OCI-LY1 (cell line): Measurements from ENCODE around the gene AFF4.

Experiments used
- H2AFZ ChIP-seq: fragments of 200-600 bp; sonication (generic), shearing (Covaris generic); 2 replicates; pipeline ENCODE4 v1.6.0; 2014; ENCODE audit warnings: antibody characterized with exemption, mild to moderate bottlenecking, low read length
- H3F3A ChIP-seq: fragments of 200-600 bp; sonication (generic), shearing (Covaris generic); 2 replicates; pipeline ENCODE4 v1.6.0; 2014; ENCODE audit warnings: mild to moderate bottlenecking, antibody characterized with exemption, low read length, moderate library complexity; ENCODE audit not compliant: insufficient read depth
- H3K27ac ChIP-seq: fragments of 200-600 bp; sonication (generic); 2 replicates; pipeline ENCODE4 v1.5.1; 2014; ENCODE audit warnings: low read length, mixed run types, mild to moderate bottlenecking, low read depth; ENCODE audit not compliant: poor library complexity, severe bottlenecking
- H3K27me3 ChIP-seq: fragments of 200-600 bp; sonication (generic); 2 replicates; pipeline ENCODE4 v1.6.0; 2014; ENCODE audit warnings: antibody characterized with exemption, mild to moderate bottlenecking, low read length, moderate library complexity; ENCODE audit not compliant: insufficient read depth
- H3K36me3 ChIP-seq: fragments of 200-600 bp; sonication (generic); 2 replicates; pipeline ENCODE4 v1.6.1; 2014; ENCODE audit warnings: mild to moderate bottlenecking, antibody characterized with exemption, low read length, moderate library complexity, mixed read lengths; ENCODE audit not compliant: insufficient read depth
- H3K4me1 ChIP-seq: fragments of 200-600 bp; sonication (generic); 2 replicates; pipeline ENCODE4 v1.5.1; 2014; ENCODE audit warnings: mild to moderate bottlenecking, low read length, moderate library complexity; ENCODE audit not compliant: insufficient read depth, severe bottlenecking
- H3K4me2 ChIP-seq: fragments of 200-600 bp; sonication (generic), shearing (Covaris generic); 2 replicates; pipeline ENCODE4 v1.6.1; 2014; ENCODE audit warnings: low read length
- H3K4me3 ChIP-seq: fragments of 200-600 bp; sonication (generic); 2 replicates; pipeline ENCODE4 v1.5.1; 2014; ENCODE audit warnings: low read length, low read depth, mild to moderate bottlenecking, mixed read lengths; ENCODE audit not compliant: poor library complexity, severe bottlenecking
- H3K79me2 ChIP-seq: fragments of 200-600 bp; shearing (Covaris generic); 2 replicates; pipeline ENCODE4 v1.6.1; 2016; ENCODE audit warnings: mixed run types, low read length, mixed read lengths; ENCODE audit not compliant: insufficient read depth
- H3K9ac ChIP-seq: fragments of 200-600 bp; sonication (generic), shearing (Covaris generic); 2 replicates; pipeline ENCODE4 v1.6.1; 2014; ENCODE audit warnings: mild to moderate bottlenecking, low read length, mixed read lengths
- H3K9me2 ChIP-seq: fragments of 200-600 bp; sonication (generic), shearing (Covaris generic); 2 replicates; pipeline ENCODE4 v1.6.1; 2014; ENCODE audit warnings: low read depth, mild to moderate bottlenecking, low read length, mixed read lengths
- H3K9me3 ChIP-seq: fragments of 200-600 bp; shearing (Covaris generic); 2 replicates; pipeline ENCODE4 v1.6.1; 2014; ENCODE audit warnings: low read length, mixed read lengths
- H4K20me1 ChIP-seq: fragments of 200-600 bp; sonication (generic), shearing (Covaris generic); 2 replicates; pipeline ENCODE4 v1.6.0; 2016; ENCODE audit warnings: mild to moderate bottlenecking, low read length; ENCODE audit not compliant: insufficient read depth
- EZH2 ChIP-seq: fragments of 200-600 bp; sonication (generic), shearing (Covaris generic); IDR thresholded peaks from 2 replicates; pipeline ENCODE4 v1.8.0; 2017; ENCODE audit warnings: borderline replicate concordance, mixed run types, mild to moderate bottlenecking, antibody characterized with exemption, low read length, moderate library complexity, mixed read lengths
- TF ChIP-seq, protein P1 (sequence below): fragments of 200-600 bp; sonication (generic), shearing (Covaris generic); IDR thresholded peaks from 2 replicates; pipeline ENCODE4 v1.5.1; 2017; ENCODE audit warnings: mild to moderate bottlenecking, antibody characterized with exemption, low read length, moderate library complexity, mixed read lengths

AFF4 gene

GRCh38 chr5:132848270-132848669 is 115.2 kb downstream of the AFF4 start:
- TF ChIP-seq EZH2, result no peak
- TF ChIP-seq, protein P1, sequence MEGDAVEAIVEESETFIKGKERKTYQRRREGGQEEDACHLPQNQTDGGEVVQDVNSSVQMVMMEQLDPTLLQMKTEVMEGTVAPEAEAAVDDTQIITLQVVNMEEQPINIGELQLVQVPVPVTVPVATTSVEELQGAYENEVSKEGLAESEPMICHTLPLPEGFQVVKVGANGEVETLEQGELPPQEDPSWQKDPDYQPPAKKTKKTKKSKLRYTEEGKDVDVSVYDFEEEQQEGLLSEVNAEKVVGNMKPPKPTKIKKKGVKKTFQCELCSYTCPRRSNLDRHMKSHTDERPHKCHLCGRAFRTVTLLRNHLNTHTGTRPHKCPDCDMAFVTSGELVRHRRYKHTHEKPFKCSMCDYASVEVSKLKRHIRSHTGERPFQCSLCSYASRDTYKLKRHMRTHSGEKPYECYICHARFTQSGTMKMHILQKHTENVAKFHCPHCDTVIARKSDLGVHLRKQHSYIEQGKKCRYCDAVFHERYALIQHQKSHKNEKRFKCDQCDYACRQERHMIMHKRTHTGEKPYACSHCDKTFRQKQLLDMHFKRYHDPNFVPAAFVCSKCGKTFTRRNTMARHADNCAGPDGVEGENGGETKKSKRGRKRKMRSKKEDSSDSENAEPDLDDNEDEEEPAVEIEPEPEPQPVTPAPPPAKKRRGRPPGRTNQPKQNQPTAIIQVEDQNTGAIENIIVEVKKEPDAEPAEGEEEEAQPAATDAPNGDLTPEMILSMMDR, result no peak

GRCh38 chr5:132841305-132841704 is 122.1 kb downstream of the AFF4 start:
- Histone ChIP-seq H3K4me3 (no peak overlapping the region), H3K9me3 (0 out of 2 replicates have a peak, but pooled peaks cover 2% of the 10 kb centered on the region), H3K9me2 (no peaks in the 10 kb centered on the region), H3K36me3 (no peaks in the 10 kb centered on the region), H3F3A (no peaks in the 10 kb centered on the region), H3K9ac (no peak overlapping the region), H4K20me1 (no peaks in the 10 kb centered on the region), H3K79me2 (no peaks in the 10 kb centered on the region), H3K4me1 (no peaks in the 10 kb centered on the region), H3K27me3 (no peaks in the 10 kb centered on the region), H2AFZ (no peak overlapping the region), H3K27ac (no peak overlapping the region), H3K4me2 (no peak overlapping the region)
- TF ChIP-seq, protein P1, result no peak
- TF ChIP-seq EZH2, result no peak

More at GRCh38 chr5:132848270-132848669, 115.2 kb downstream of the AFF4 start:
- Histone ChIP-seq H3K4me3 (no peak overlapping the region), H3F3A (no peaks in the 10 kb centered on the region), H3K4me2 (no peak overlapping the region), H3K9ac (no peak overlapping the region), H3K9me3 (no peaks in the 10 kb centered on the region), H3K4me1 (no peaks in the 10 kb centered on the region), H3K36me3 (no peaks in the 10 kb centered on the region), H3K27me3 (no peaks in the 10 kb centered on the region), H2AFZ (no peak overlapping the region), H3K9me2 (no peaks in the 10 kb centered on the region), H4K20me1 (no peaks in the 10 kb centered on the region), H3K27ac (no peak overlapping the region), H3K79me2 (no peaks in the 10 kb centered on the region)

DNA sequence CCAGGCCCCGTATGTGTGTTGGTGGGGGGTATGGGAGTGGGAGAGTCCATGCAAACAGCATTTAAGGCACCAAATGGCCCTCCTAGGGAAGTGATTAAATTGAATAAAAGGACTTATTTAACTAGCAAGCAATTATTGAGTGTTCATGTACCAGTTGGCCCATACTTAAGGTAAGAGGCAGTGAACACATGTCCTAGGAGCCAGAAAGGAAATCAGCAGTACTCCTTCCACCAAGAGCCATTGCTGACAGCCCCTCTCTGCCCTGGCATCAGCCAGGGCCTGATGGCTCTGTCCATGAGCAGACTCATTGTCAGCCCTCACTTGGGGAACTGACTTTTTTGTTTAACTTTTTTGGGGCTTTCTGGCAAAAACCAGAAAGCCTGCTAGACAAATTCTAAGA is 122.5 kb downstream of the AFF4 start:
- Histone ChIP-seq H3K9me3 (0 out of 2 replicates have a peak, but pooled peaks cover 2% of the 10 kb centered on the region), H3K36me3 (no peaks in the 10 kb centered on the region), H3K27me3 (no peaks in the 10 kb centered on the region), H3K9me2 (no peaks in the 10 kb centered on the region), H3F3A (no peaks in the 10 kb centered on the region), H3K4me1 (no peaks in the 10 kb centered on the region), H3K4me3 (no peak overlapping the region), H3K4me2 (no peak overlapping the region), H3K79me2 (no peaks in the 10 kb centered on the region), H3K27ac (no peak overlapping the region), H4K20me1 (no peaks in the 10 kb centered on the region), H3K9ac (no peak overlapping the region), H2AFZ (no peak overlapping the region)
- TF ChIP-seq, protein P1, result no peak
- no peak for TF ChIP-seq EZH2
